ENCODE data around the gene SRSF4. TPM values are rescaled to one million over a fixed set of nuclear protein-coding genes. Genes with fewer than 3 reads are reported as not detected.

Gene SRSF4
- total RNA-seq, 1 donor from 2014 or later, result 52.6 TPM

GRCh38 chr1:29183287-29183686 is 1.6 kb upstream of the SRSF4 start:
- H3K4me3 ChIP-seq (ENCODE audit: insufficient read depth, low read depth, low read length), result no peak overlapping the region
- H4K20me1 ChIP-seq (ENCODE audit: insufficient read depth, low read length), result peaks cover 29% of the 10 kb centered on the region
- FAIRE-seq, result no peak
- no peaks in the 10 kb centered on the region for H3K27me3 ChIP-seq (ENCODE audit: insufficient read depth, low read length)
- H3K79me2 ChIP-seq (ENCODE audit: insufficient read depth, low read length), result peaks cover 34% of the 10 kb centered on the region
- H3K36me3 ChIP-seq (ENCODE audit: insufficient read depth, low read length), result peaks cover 5% of the 10 kb centered on the region
- H3K36me3 Mint-ChIP-seq (ENCODE audit: low read depth, unreplicated experiment), result peaks cover 4% of the 10 kb centered on the region
- no peaks in the 10 kb centered on the region for H3K9me3 Mint-ChIP-seq (ENCODE audit: unreplicated experiment)
- peaks cover 12% of the 10 kb centered on the region for H3K4me1 ChIP-seq (ENCODE audit: insufficient read depth, low read length)
- no peak for DNase-seq (ENCODE audit: low read depth)
- no peak overlapping the region for H3K27ac ChIP-seq (ENCODE audit: low read depth, low read length)
- no peak overlapping the region for H3K4me3 Mint-ChIP-seq (ENCODE audit: unreplicated experiment)
- no peak overlapping the region for H3K27ac Mint-ChIP-seq (ENCODE audit: unreplicated experiment)
- no peak overlapping the region for H2AFZ ChIP-seq (ENCODE audit: low read depth, low read length)
- no peak overlapping the region for H3K4me2 ChIP-seq (ENCODE audit: low read length)
- H3K9me3 ChIP-seq (ENCODE audit: insufficient read depth, low read depth, low read length), result no peaks in the 10 kb centered on the region
- H3K9ac ChIP-seq (ENCODE audit: low read length), result no peak overlapping the region
- H3K4me1 Mint-ChIP-seq (ENCODE audit: low read depth, unreplicated experiment), result peaks cover 15% of the 10 kb centered on the region
- no peaks in the 10 kb centered on the region for H3K27me3 Mint-ChIP-seq (ENCODE audit: low read depth, unreplicated experiment)
- TF ChIP-seq CTCF (IDR thresholded peaks at IDR 0.05; ENCODE audit: insufficient read depth, low read depth, low read length) (no peak), EZH2 (IDR thresholded peaks at IDR 0.05; ENCODE audit: insufficient read depth, low read length) (no peak)

- Histone ChIP-seq H3K79me2 (ENCODE audit: insufficient read depth, low read length) (peaks cover 58% of the 10 kb centered on the region), H3K4me1 (ENCODE audit: insufficient read depth, low read length) (peaks cover 21% of the 10 kb centered on the region), H2AFZ (ENCODE audit: low read depth, low read length) (no peak overlapping the region), H3K4me3 (ENCODE audit: insufficient read depth, low read depth, low read length) (peak overlapping the region; percentile 92), H3K9ac (ENCODE audit: low read length) (peak overlapping the region; percentile 100), H4K20me1 (ENCODE audit: insufficient read depth, low read length) (peaks cover 54% of the 10 kb centered on the region), H3K4me2 (ENCODE audit: low read length) (peak overlapping the region; percentile 86), H3K9me3 (ENCODE audit: insufficient read depth, low read depth, low read length) (no peaks in the 10 kb centered on the region), H3K36me3 (ENCODE audit: insufficient read depth, low read length) (peaks cover 8% of the 10 kb centered on the region), H3K27me3 (ENCODE audit: insufficient read depth, low read length) (no peaks in the 10 kb centered on the region), H3K27ac (ENCODE audit: low read depth, low read length) (peak overlapping the region; percentile 99)
- Mint-ChIP-seq H3K9me3 (ENCODE audit: unreplicated experiment) (no peaks in the 10 kb centered on the region), H3K27ac (ENCODE audit: unreplicated experiment) (peak overlapping the region; percentile 94), H3K27me3 (ENCODE audit: low read depth, unreplicated experiment) (no peaks in the 10 kb centered on the region), H3K36me3 (ENCODE audit: low read depth, unreplicated experiment) (peaks cover 4% of the 10 kb centered on the region), H3K4me1 (ENCODE audit: low read depth, unreplicated experiment) (peaks cover 14% of the 10 kb centered on the region), H3K4me3 (ENCODE audit: unreplicated experiment) (peak overlapping the region; percentile 97)
- DNase-seq (ENCODE audit: low read depth) (peak; percentile 18), FAIRE-seq (no peak)
- TF ChIP-seq EZH2 (IDR thresholded peaks at IDR 0.05; ENCODE audit: insufficient read depth, low read length), result no peak
- TF ChIP-seq CTCF (IDR thresholded peaks at IDR 0.05; ENCODE audit: insufficient read depth, low read depth, low read length), result no peak
These were observed 945 bp downstream of the SRSF4 start for GRCh38 chr1:29180497-29181412.
